ENCODE data around the gene CREB3L2. TPM values are rescaled to one million over a fixed set of nuclear protein-coding genes. Genes with fewer than 3 reads are reported as not detected.
A peak's percentile ranks its signal among the peaks of the same experiment; 100 is the strongest.

CREB3L2 gene
- polyA plus RNA-seq, 3 donors: 6.9 to 12.9 (median 11.9) TPM

- Histone ChIP-seq H4K20me1 (ENCODE audit: insufficient read depth, low read length) (no peaks in the 10 kb centered on the region), H3K4me2 (replicated peaks; ENCODE audit: extremely low read depth, low read length, poor library complexity, severe bottlenecking) (no peak overlapping the region), H3K9me3 (replicated peaks in 1 of 2; ENCODE audit: control insufficient read depth in 1 of 2, insufficient read depth in 1 of 2, low read length in 2 of 2) (peaks cover 0 to 23% of the 10 kb centered on the region in 2 donors), H3K79me2 (ENCODE audit: insufficient read depth, low read length) (no peaks in the 10 kb centered on the region), H3K36me3 (replicated peaks in 1 of 2; ENCODE audit: control insufficient read depth in 1 of 2, insufficient read depth in 2 of 2, low read length in 2 of 2) (no peaks in the 10 kb centered on the region), H3K9ac (ENCODE audit: insufficient read depth, low read length, poor library complexity, severe bottlenecking) (no peak overlapping the region), H3K27ac (ENCODE audit: low read depth in 1 of 2, low read length in 2 of 2) (no peak overlapping the region), H3K4me3 (replicated peaks in 1 of 3; ENCODE audit: low read depth in 2 of 3, low read length in 3 of 3) (no peak overlapping the region), H3K27me3 (ENCODE audit: control insufficient read depth in 2 of 2, insufficient read depth in 2 of 2, low read length in 2 of 2) (peaks cover 40 to 41% of the 10 kb centered on the region in 2 donors), H3K4me1 (ENCODE audit: control insufficient read depth in 1 of 2, insufficient read depth in 2 of 2, low read length in 2 of 2) (peaks cover 0 to 2% of the 10 kb centered on the region in 2 donors), H2AFZ (ENCODE audit: insufficient read depth, low read depth, low read length, poor library complexity, severe bottlenecking) (no peak overlapping the region)
- WGBS (ENCODE audit: insufficient coverage): no CpG with 5 or more reads among the region's 2 CpGs
- intact Hi-C loops (cut with micrococcal nuclease): no loop called here
- Mint-ChIP-seq H3K4me1 (peaks cover 5% of the 10 kb centered on the region), H3K9me3 (peaks cover 0 to 11% (median 2%) of the 10 kb centered on the region in 7 donors), H3K4me3 (peak overlapping the region in 1 of 2 donors; percentile 9), H3K27ac (no peak overlapping the region), H3K27me3 (ENCODE audit: low read depth in 3 of 3) (peaks cover 38 to 46% (median 40%) of the 10 kb centered on the region in 3 donors), H3K36me3 (peaks cover 0 to 4% of the 10 kb centered on the region in 2 donors)
- no peak for DNase-seq
- no peak for TF ChIP-seq CTCF (IDR thresholded peaks at IDR 0.05)
These were observed 151.3 kb downstream of the CREB3L2 start for GRCh38 chr7:137850571-137850970.

GRCh38 chr7:137848095-137848494 is 153.8 kb downstream of the CREB3L2 start:
- 71% methylated on average over 4 of the region's 8 CpGs for WGBS (ENCODE audit: insufficient coverage)
- peaks cover 0 to 3% of the 10 kb centered on the region in 2 donors for H3K36me3 Mint-ChIP-seq

More at GRCh38 chr7:137848095-137848494, 153.8 kb downstream of the CREB3L2 start:
- Histone ChIP-seq H3K4me3 (replicated peaks in 1 of 3; ENCODE audit: low read depth in 2 of 3, low read length in 3 of 3) (no peak overlapping the region), H3K27me3 (ENCODE audit: control insufficient read depth in 2 of 2, insufficient read depth in 2 of 2, low read length in 2 of 2) (peaks cover 56 to 66% of the 10 kb centered on the region in 2 donors), H2AFZ (ENCODE audit: insufficient read depth, low read depth, low read length, poor library complexity, severe bottlenecking) (no peak overlapping the region), H3K27ac (ENCODE audit: low read depth in 1 of 2, low read length in 2 of 2) (no peak overlapping the region), H4K20me1 (ENCODE audit: insufficient read depth, low read length) (no peaks in the 10 kb centered on the region), H3K4me1 (ENCODE audit: control insufficient read depth in 1 of 2, insufficient read depth in 2 of 2, low read length in 2 of 2) (peaks cover 0 to 2% of the 10 kb centered on the region in 2 donors), H3K9ac (ENCODE audit: insufficient read depth, low read length, poor library complexity, severe bottlenecking) (no peak overlapping the region), H3K4me2 (replicated peaks; ENCODE audit: extremely low read depth, low read length, poor library complexity, severe bottlenecking) (no peak overlapping the region), H3K79me2 (ENCODE audit: insufficient read depth, low read length) (no peaks in the 10 kb centered on the region), H3K36me3 (replicated peaks in 1 of 2; ENCODE audit: control insufficient read depth in 1 of 2, insufficient read depth in 2 of 2, low read length in 2 of 2) (no peaks in the 10 kb centered on the region), H3K9me3 (replicated peaks in 1 of 2; ENCODE audit: control insufficient read depth in 1 of 2, insufficient read depth in 1 of 2, low read length in 2 of 2) (peaks cover 0 to 33% of the 10 kb centered on the region in 2 donors)
- intact Hi-C loops (cut with micrococcal nuclease): no loop called here
- peaks cover 62 to 69% (median 65%) of the 10 kb centered on the region in 3 donors for H3K27me3 Mint-ChIP-seq (ENCODE audit: low read depth in 3 of 3)
- H3K4me3 Mint-ChIP-seq: peak overlapping the region in 1 of 2 donors; percentile 74
- no peak overlapping the region for H3K27ac Mint-ChIP-seq
- H3K4me1 Mint-ChIP-seq: peaks cover 5% of the 10 kb centered on the region
- no peak for DNase-seq
- TF ChIP-seq CTCF (IDR thresholded peaks at IDR 0.05): no peak
- H3K9me3 Mint-ChIP-seq: peaks cover 0 to 14% (median 5%) of the 10 kb centered on the region in 7 donors

All from CD14-positive monocyte (primary cell).